ENCODE data around the gene TMEM25.
A peak's percentile ranks its signal among the peaks of the same experiment; 100 is the strongest.
"Not testable (repeated sequence)": the region's sequence is repeated elsewhere in the genome, so short reads cannot be mapped to it uniquely, and the experiment has no call there.

Gene TMEM25

DNA sequence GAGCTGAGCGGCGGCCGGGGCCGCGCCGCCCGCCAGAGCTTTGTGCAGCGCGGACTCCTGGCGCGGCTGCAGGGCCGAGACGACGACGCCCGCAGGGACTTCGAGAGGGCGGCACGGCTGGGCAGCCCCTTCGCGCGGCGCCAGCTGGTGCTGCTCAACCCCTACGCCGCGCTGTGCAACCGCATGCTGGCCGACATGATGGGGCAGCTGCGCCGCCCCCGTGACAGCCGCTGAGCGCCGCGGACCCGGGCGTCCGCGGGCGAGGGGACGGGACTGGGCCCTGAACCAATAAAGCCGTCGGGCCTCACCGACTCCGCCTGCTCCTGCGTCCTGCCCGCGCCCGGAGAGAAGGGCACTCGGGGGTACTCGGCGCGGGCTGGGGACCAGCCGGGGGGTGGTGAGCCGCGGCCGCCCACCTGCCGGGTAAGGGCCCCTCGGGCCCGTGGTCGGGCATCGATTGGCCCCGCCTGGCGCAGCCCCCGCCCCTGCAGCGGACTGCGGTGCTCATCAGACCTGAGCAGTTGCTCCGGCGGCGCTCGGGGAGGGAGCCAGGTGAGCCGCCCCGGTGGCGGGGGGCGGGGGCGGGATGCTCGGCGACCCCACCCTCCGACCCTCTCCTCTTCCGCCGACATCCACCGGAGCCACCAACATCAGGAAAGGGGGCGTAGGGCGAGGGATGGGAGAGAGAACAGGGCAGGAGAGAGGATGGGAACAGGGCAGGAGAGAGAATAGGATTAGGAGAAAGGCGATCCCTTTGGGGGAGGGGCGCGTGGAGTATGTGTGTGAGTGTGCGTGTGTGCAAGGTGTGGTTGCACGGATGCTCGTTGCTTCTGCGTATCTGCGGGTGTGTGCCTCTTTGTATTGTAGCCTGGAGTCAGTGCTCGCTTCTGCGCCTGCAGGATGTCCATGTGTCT, at the start of gene TMEM25:
Gene TMEM25, plus strand, starts transcription at position 510 of the 914 bp plus-strand sequence. CDS start 610 bp downstream, outside the sequence.
- Histone ChIP-seq H3K27ac (ENCODE audit: low read length) (peak within 1 kb of the TSS; percentile 42; the same call in 1 of the 2 replicates), H3K4me2 (ENCODE audit: insufficient read depth, low read length) (peak within 1 kb of the TSS; percentile 67), H3K27me3 (ENCODE audit: insufficient read depth, low read length, poor library complexity) (peaks cover 6% of the 10 kb centered on the region), H2AFZ (ENCODE audit: low read depth, low read length) (peak within 1 kb of the TSS; percentile 51), H3K79me2 (ENCODE audit: insufficient read depth, low read length) (no peaks in the 10 kb centered on the region), H3K36me3 (ENCODE audit: insufficient read depth, low read length) (no peaks in the 10 kb centered on the region; the same call in 1 of the 2 replicates), H3K9me3 (ENCODE audit: insufficient read depth, low read length, severe bottlenecking) (no peaks in the 10 kb centered on the region), H3K9ac (ENCODE audit: low read depth, low read length) (peak within 1 kb of the TSS; percentile 64), H3K4me1 (ENCODE audit: insufficient read depth, low read length) (peaks cover 37% of the 10 kb centered on the region), H4K20me1 (ENCODE audit: insufficient read depth, low read length) (0 out of 2 replicates have a peak, but pooled peaks cover 4% of the 10 kb centered on the region), H3K4me3 (ENCODE audit: low read depth in 1 of 2, low read length in 2 of 2) (peak within 1 kb of the TSS; percentile 50 to 67; a peak in 3 of 4 replicates)
- ATAC-seq (ENCODE audit: insufficient read depth, low read depth) (peak; percentile 76), DNase-seq (peak; percentile 69)
- no peak for TF ChIP-seq EZH2 (IDR thresholded peaks at IDR 0.05; ENCODE audit: borderline replicate concordance, low read depth, low read length, severe bottlenecking)
- TF ChIP-seq, protein P1, sequence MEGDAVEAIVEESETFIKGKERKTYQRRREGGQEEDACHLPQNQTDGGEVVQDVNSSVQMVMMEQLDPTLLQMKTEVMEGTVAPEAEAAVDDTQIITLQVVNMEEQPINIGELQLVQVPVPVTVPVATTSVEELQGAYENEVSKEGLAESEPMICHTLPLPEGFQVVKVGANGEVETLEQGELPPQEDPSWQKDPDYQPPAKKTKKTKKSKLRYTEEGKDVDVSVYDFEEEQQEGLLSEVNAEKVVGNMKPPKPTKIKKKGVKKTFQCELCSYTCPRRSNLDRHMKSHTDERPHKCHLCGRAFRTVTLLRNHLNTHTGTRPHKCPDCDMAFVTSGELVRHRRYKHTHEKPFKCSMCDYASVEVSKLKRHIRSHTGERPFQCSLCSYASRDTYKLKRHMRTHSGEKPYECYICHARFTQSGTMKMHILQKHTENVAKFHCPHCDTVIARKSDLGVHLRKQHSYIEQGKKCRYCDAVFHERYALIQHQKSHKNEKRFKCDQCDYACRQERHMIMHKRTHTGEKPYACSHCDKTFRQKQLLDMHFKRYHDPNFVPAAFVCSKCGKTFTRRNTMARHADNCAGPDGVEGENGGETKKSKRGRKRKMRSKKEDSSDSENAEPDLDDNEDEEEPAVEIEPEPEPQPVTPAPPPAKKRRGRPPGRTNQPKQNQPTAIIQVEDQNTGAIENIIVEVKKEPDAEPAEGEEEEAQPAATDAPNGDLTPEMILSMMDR (IDR thresholded peaks at IDR 0.05; ENCODE audit: borderline replicate concordance, extremely low read depth, low read length, poor library complexity, severe bottlenecking) = no peak

DNA sequence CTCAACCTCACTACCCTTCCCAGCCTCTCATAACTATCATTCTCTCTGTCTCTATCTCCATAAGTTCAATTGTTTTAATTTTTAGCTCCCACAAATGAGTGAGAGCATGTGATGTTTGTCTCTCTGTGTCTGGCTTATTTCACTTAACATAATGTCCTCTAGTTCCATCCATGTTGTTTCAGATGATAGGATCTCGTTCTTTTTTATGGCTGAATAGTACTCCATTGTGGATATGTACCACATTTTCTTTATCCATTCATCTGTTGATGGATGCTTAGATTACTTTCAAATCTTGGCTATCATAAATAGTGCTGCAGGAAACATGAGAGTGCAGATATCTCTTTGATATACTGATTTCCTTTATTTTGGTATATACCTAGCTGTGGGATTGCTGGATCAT, 49.8 kb upstream of the TMEM25 start:
- H3K27me3 ChIP-seq (ENCODE audit: insufficient read depth, low read length, poor library complexity); H2AFZ ChIP-seq (ENCODE audit: low read depth, low read length); H4K20me1 ChIP-seq (ENCODE audit: insufficient read depth, low read length); H3K4me1 ChIP-seq (ENCODE audit: insufficient read depth, low read length); H3K27ac ChIP-seq (ENCODE audit: low read length); H3K9ac ChIP-seq (ENCODE audit: low read depth, low read length); H3K79me2 ChIP-seq (ENCODE audit: insufficient read depth, low read length); ATAC-seq (ENCODE audit: insufficient read depth, low read depth); DNase-seq; H3K4me3 ChIP-seq (ENCODE audit: low read depth in 1 of 2, low read length in 2 of 2); H3K9me3 ChIP-seq (ENCODE audit: insufficient read depth, low read length, severe bottlenecking); H3K4me2 ChIP-seq (ENCODE audit: insufficient read depth, low read length): not testable (repeated sequence)
- peaks cover 95% of the 10 kb centered on the region for H3K36me3 ChIP-seq (ENCODE audit: insufficient read depth, low read length)

DNA sequence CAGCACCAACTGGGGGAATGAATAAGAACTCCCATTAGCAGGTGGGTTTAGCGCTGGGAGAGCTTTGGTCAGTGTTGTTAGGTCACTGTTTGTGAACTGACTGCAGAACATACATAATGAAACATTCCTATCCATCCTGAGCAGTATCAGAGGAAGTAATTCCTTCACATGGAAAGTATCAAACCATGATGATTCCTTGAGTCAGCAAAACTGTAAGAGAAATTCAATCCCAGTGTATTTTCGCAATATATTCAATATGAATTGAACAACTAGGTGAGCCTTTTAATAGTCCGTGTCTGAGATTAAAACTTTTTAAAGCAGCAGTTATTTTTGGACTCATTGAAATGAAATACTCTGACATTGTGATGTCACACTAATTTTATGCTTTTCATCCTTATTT, 46.6 kb upstream of the TMEM25 start:
- no peak overlapping the region for H3K4me3 ChIP-seq (ENCODE audit: low read depth in 1 of 2, low read length in 2 of 2)
- H3K9me3 ChIP-seq (ENCODE audit: insufficient read depth, low read length, severe bottlenecking) = no peaks in the 10 kb centered on the region
- no peak overlapping the region for H3K27ac ChIP-seq (ENCODE audit: low read length)
- H3K36me3 ChIP-seq (ENCODE audit: insufficient read depth, low read length) = peaks cover 88% of the 10 kb centered on the region
- no peak for ATAC-seq (ENCODE audit: insufficient read depth, low read depth)
- H4K20me1 ChIP-seq (ENCODE audit: insufficient read depth, low read length) = no peaks in the 10 kb centered on the region
- no peaks in the 10 kb centered on the region for H3K27me3 ChIP-seq (ENCODE audit: insufficient read depth, low read length, poor library complexity)
- peaks cover 3% of the 10 kb centered on the region; the same call in 1 of the 2 replicates for H3K79me2 ChIP-seq (ENCODE audit: insufficient read depth, low read length)
- H3K4me2 ChIP-seq (ENCODE audit: insufficient read depth, low read length) = no peak overlapping the region
- no peaks in the 10 kb centered on the region for H3K4me1 ChIP-seq (ENCODE audit: insufficient read depth, low read length)
- H2AFZ ChIP-seq (ENCODE audit: low read depth, low read length) = no peak overlapping the region
- no peak overlapping the region for H3K9ac ChIP-seq (ENCODE audit: low read depth, low read length)
- no peak for DNase-seq
- TF ChIP-seq, protein P1 (IDR thresholded peaks at IDR 0.05; ENCODE audit: borderline replicate concordance, extremely low read depth, low read length, poor library complexity, severe bottlenecking) = no peak
- TF ChIP-seq EZH2 (IDR thresholded peaks at IDR 0.05; ENCODE audit: borderline replicate concordance, low read depth, low read length, severe bottlenecking) = no peak

DNA sequence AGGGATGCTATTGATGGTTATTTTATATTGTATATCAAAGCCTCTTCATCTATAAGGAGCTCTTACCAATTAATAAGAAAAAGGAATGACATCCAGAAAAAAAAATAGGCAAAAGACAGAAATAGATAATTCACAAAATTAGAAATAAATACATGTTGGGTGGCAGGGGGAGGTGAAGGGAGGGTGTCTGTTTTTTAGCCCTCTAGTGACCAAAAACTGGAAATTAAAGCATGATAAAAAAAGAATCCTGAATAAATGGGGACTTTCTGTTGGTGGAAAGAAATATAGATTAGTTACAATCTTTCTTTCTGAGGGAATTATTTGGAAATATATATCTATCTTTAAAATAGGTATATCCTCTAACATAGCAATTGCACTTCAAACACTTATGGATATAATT, 45.7 kb upstream of the TMEM25 start:
- H3K4me1 ChIP-seq (ENCODE audit: insufficient read depth, low read length) = no peaks in the 10 kb centered on the region
- no peaks in the 10 kb centered on the region for H4K20me1 ChIP-seq (ENCODE audit: insufficient read depth, low read length)
- no peaks in the 10 kb centered on the region for H3K9me3 ChIP-seq (ENCODE audit: insufficient read depth, low read length, severe bottlenecking)
- DNase-seq (no peak), ATAC-seq (ENCODE audit: insufficient read depth, low read depth) (no peak)
- H3K27ac ChIP-seq (ENCODE audit: low read length) = no peak overlapping the region
- no peaks in the 10 kb centered on the region; the same call in 1 of the 2 replicates for H3K79me2 ChIP-seq (ENCODE audit: insufficient read depth, low read length)
- H2AFZ ChIP-seq (ENCODE audit: low read depth, low read length) = no peak overlapping the region
- H3K4me2 ChIP-seq (ENCODE audit: insufficient read depth, low read length) = no peak overlapping the region
- H3K9ac ChIP-seq (ENCODE audit: low read depth, low read length) = no peak overlapping the region
- H3K4me3 ChIP-seq (ENCODE audit: low read depth in 1 of 2, low read length in 2 of 2) = no peak overlapping the region
- TF ChIP-seq, protein P1 (IDR thresholded peaks at IDR 0.05; ENCODE audit: borderline replicate concordance, extremely low read depth, low read length, poor library complexity, severe bottlenecking) = peak; percentile 27
- no peak for TF ChIP-seq EZH2 (IDR thresholded peaks at IDR 0.05; ENCODE audit: borderline replicate concordance, low read depth, low read length, severe bottlenecking)
- H3K36me3 ChIP-seq (ENCODE audit: insufficient read depth, low read length) = peaks cover 88% of the 10 kb centered on the region
- H3K27me3 ChIP-seq (ENCODE audit: insufficient read depth, low read length, poor library complexity) = no peaks in the 10 kb centered on the region

All from DND-41 (cell line).